Lower leg skin (tissue), 3 donors: ENCODE results near the gene SRCAP.

Source experiments
- CTCF ChIP-seq, 3 donors: fragments of 450-650 bp; IDR thresholded peaks; one replicate each; pipeline ENCODE4 v1.5.1; 2016; ENCODE audit warnings: antibody characterized with exemption in 3 of 3, mild to moderate bottlenecking in 3 of 3, moderate library complexity in 2 of 3
- POLR2A ChIP-seq, 2 donors: fragments of 450-650 bp; IDR thresholded peaks; one replicate each; pipeline ENCODE4 v1.6.1; 2016 to 2017; ENCODE audit warnings: antibody characterized with exemption in 2 of 2, mild to moderate bottlenecking in 1 of 2, moderate library complexity in 1 of 2

GRCh38 chr16:30762991-30763725, 64.2 kb downstream of the SRCAP start:
- TF ChIP-seq CTCF (IDR thresholded peaks at IDR 0.05) (no peak), POLR2A (IDR thresholded peaks at IDR 0.05) (no peak)
